Endothelial cell of umbilical vein (primary cell): Measurements from ENCODE around the gene ZBTB32. TPM values are rescaled to one million over a fixed set of nuclear protein-coding genes. Genes with fewer than 3 reads are reported as not detected.

Experiments
- BruUV-seq: library from RNA; stranded (reverse); fragments of 400-500 nt; replicated peaks from 2 replicates; lab custom pipeline; 2021; lab: Mats Ljungman, UMichigan
- CTCF ChIA-PET: fragments of 300-600, 350-600 bp; sonication (Branson Sonifier 250); formaldehyde crosslinking; loops from one replicate; lab custom pipeline; 2021; ENCODE audit warnings: antibody characterized with exemption, inconsistent platforms; lab: Charles Lee
- POLR2A ChIA-PET: fragments of 300-600, 350-600 bp; sonication (Branson Sonifier 250); formaldehyde crosslinking; loops from one replicate; lab custom pipeline; 2021; ENCODE audit warnings: antibody characterized with exemption, inconsistent platforms; lab: Charles Lee
- DNase-seq: peaks from one replicate; pipeline ENCODE4 v3.0.0-alpha.2; 2011; ENCODE audit warnings: low read depth, low spot score
- FAIRE-seq: peaks from 2 replicates; lab custom pipeline; 2011; peaks lifted over from hg19 to GRCh38; lab: Jason Lieb, UNC
- H2AFZ ChIP-seq: 2 replicates; pipeline ENCODE4 v1.6.0; 2012; ENCODE audit warnings: low read depth, low read length, control low read depth, inconsistent platforms
- H3K27ac ChIP-seq: 2 replicates; pipeline ENCODE4 v1.5.1; 2011; ENCODE audit warnings: low read depth, mild to moderate bottlenecking, control low read depth, low read length, moderate library complexity; ENCODE audit not compliant: insufficient read depth
- H3K27me3 ChIP-seq, 2 experiments: 2 replicates each; pipeline versions ENCODE4 v1.6.0 to v1.6.1; 2011; ENCODE audit warnings: low read length in 2 of 2, mixed read lengths in 1 of 2; ENCODE audit not compliant: control insufficient read depth in 2 of 2, insufficient read depth in 2 of 2
- H3K36me3 ChIP-seq, 2 experiments: 2 replicates in 1 of 2; 3 replicates in 1 of 2; pipeline ENCODE4 v1.5.1; 2011; ENCODE audit warnings: low read length in 2 of 2, mild to moderate bottlenecking in 1 of 2, moderate library complexity in 1 of 2; ENCODE audit not compliant: control insufficient read depth in 2 of 2, insufficient read depth in 2 of 2; ENCODE audit errors: extremely low read depth in 1 of 2
- H3K4me1 ChIP-seq: 3 replicates; pipeline ENCODE4 v1.5.1; 2011; ENCODE audit warnings: mild to moderate bottlenecking, low read length; ENCODE audit not compliant: control insufficient read depth, insufficient read depth; ENCODE audit errors: extremely low read depth
- H3K4me2 ChIP-seq: 2 replicates; pipeline ENCODE4 v1.6.1; 2011; ENCODE audit warnings: low read length, control low read depth, mixed read lengths; ENCODE audit not compliant: insufficient read depth
- H3K4me3 ChIP-seq, 3 experiments: fragments of 200-600 bp in 1 of 3; sonication (generic), shearing (Covaris generic) in 1 of 3; replicated peaks in 1 of 3; 2 replicates each; pipeline ENCODE4 v1.5.1; 2011 to 2016; ENCODE audit warnings: control low read depth in 3 of 3, low read length in 3 of 3, mild to moderate bottlenecking in 2 of 3, inconsistent platforms in 1 of 3, low read depth in 1 of 3, moderate library complexity in 1 of 3; ENCODE audit not compliant: insufficient read depth in 1 of 3
- H3K79me2 ChIP-seq: 2 replicates; pipeline ENCODE4 v1.6.0; 2012; ENCODE audit warnings: low read length, inconsistent platforms; ENCODE audit not compliant: control insufficient read depth, insufficient read depth
- H3K9ac ChIP-seq: replicated peaks from 2 replicates; pipeline ENCODE3; 2011; ENCODE audit warnings: low read length, control low read depth; ENCODE audit not compliant: insufficient read depth; ENCODE audit errors: extremely low read depth
- H3K9me1 ChIP-seq: replicated peaks from 3 replicates; pipeline ENCODE4 v1.6.0; 2011; ENCODE audit warnings: mild to moderate bottlenecking, low read length; ENCODE audit not compliant: control insufficient read depth, insufficient read depth; ENCODE audit errors: extremely low read depth
- H3K9me3 ChIP-seq: replicated peaks from 2 replicates; pipeline ENCODE4 v1.5.1; 2012; ENCODE audit warnings: low read length, inconsistent platforms; ENCODE audit not compliant: control insufficient read depth, insufficient read depth
- H4K20me1 ChIP-seq: replicated peaks from 2 replicates; pipeline ENCODE3; 2011; ENCODE audit warnings: mild to moderate bottlenecking, low read length; ENCODE audit not compliant: control insufficient read depth, insufficient read depth; ENCODE audit errors: extremely low read depth
- EZH2 ChIP-seq: IDR thresholded peaks from 2 replicates; pipeline ENCODE4 v1.6.1; 2012; ENCODE audit warnings: borderline replicate concordance, low read depth, mild to moderate bottlenecking, moderate library complexity, low read length, inconsistent platforms; ENCODE audit not compliant: severe bottlenecking
- FOS ChIP-seq: IDR thresholded peaks from 2 replicates; pipeline ENCODE4 v1.6.1; 2011; ENCODE audit warnings: mild to moderate bottlenecking, low read length, moderate library complexity, borderline replicate concordance; ENCODE audit not compliant: insufficient read depth
- GATA2 ChIP-seq: IDR thresholded peaks from 2 replicates; pipeline ENCODE4 v1.7.0; 2011; ENCODE audit warnings: low read depth, mild to moderate bottlenecking, moderate library complexity, mixed read lengths, low read length; ENCODE audit not compliant: insufficient read length, insufficient read depth
- JUN ChIP-seq: IDR thresholded peaks from 2 replicates; pipeline ENCODE4 v1.6.1; 2011; ENCODE audit warnings: borderline replicate concordance, low read depth; ENCODE audit not compliant: insufficient read length, insufficient read depth
- MYC ChIP-seq: IDR thresholded peaks from one replicate; pipeline ENCODE4 v1.6.1; 2011; ENCODE audit warnings: mild to moderate bottlenecking, low read depth, low read length
- POLR2A ChIP-seq: IDR thresholded peaks from 2 replicates; pipeline ENCODE4 v1.6.1; 2012; ENCODE audit warnings: low read depth, mild to moderate bottlenecking, control low read depth, low read length
- POLR2AphosphoS5 ChIP-seq: IDR thresholded peaks from 2 replicates; pipeline ENCODE4 v1.6.1; 2012; ENCODE audit warnings: low read depth, mild to moderate bottlenecking, control low read depth, low read length, moderate library complexity; ENCODE audit not compliant: insufficient read depth
- dilution Hi-C: fragments of 300-500 bp; cut with MboI; formaldehyde crosslinking; loops from one replicate; pipeline ENCODE4 v1.15.0; 2019; ENCODE audit warnings: low sequenced_read_pairs; ENCODE audit not compliant: extremely low pct_ligation_motif_present
- intact Hi-C: fragments of 100-400 bp; cut with micrococcal nuclease; formaldehyde crosslinking; loops from one replicate; pipeline ENCODE4 v1.10.0; 2022
- polyA plus RNA-seq, 4 experiments: library from polyadenylated mRNA; depleted of rRNA in 3 of 4; stranded (reverse) in 3 of 4; unstranded in 1 of 4; fragments of >200 nt; gene quantifications; 2 replicates each; pipeline versions ENCODE4 v1.2.1 to v1.2.3, GENCODE V29; 2011 to 2012; ENCODE audit warnings: missing spikeins in 1 of 4
- total RNA-seq: library from RNA; stranded (reverse); gene quantifications from 2 replicates; pipeline ENCODE4 v1.2.3, GENCODE V29; 2021
- TF ChIP-seq, protein P1 (sequence below), 2 donors: IDR thresholded peaks; 1 replicate in 1 of 2; 2 replicates in 1 of 2; pipeline ENCODE4 v1.5.1; 2011; ENCODE audit warnings: low read length in 2 of 2, mild to moderate bottlenecking in 2 of 2, moderate library complexity in 2 of 2, control low read depth in 1 of 2, inconsistent platforms in 1 of 2, low read depth in 1 of 2; ENCODE audit not compliant: insufficient read depth in 1 of 2; ENCODE audit errors: extremely low read depth in 1 of 2
- TF ChIP-seq, protein P2 (sequence below): IDR thresholded peaks from 2 replicates; pipeline ENCODE4 v1.6.1; 2011; ENCODE audit not compliant: insufficient read depth, insufficient read length

ZBTB32 gene
- total and polyA plus RNA-seq, 2 donors (not counting 3 experiments of a cell fraction or from before 2014, with no cell fraction given): not detected

DNA sequence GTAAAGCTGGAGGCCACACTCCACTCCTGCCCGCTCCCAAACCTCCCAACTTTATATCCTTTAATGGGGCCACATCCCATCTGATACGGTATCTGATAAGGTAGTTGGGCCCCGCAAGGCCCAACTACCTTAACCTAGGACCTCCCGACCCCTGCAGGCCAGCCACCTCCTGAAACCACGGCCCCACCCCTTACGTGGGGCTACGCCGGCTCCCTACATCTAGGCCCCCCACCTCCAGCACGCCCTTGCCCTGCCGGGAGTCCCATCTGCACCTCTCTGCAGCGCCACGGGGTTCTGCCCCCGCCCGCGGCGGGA, 35.7 kb downstream of the ZBTB32 start:
- H3K79me2 ChIP-seq: no peaks in the 10 kb centered on the region
- no peak for DNase-seq
- peak overlapping the region; percentile 7 for H3K27ac ChIP-seq
- dilution Hi-C loops (no loop called here), intact Hi-C loops (loop anchor here (1.0 kb wide), 2 partner anchors 23 to 46 kb away; no protein-coding TSS in a partner anchor)
- peak overlapping the region; percentile 57 for H3K9ac ChIP-seq
- H3K4me3 ChIP-seq: peak overlapping the region; percentile 50 to 78 (median 62)
- no peak for TF ChIP-seq POLR2AphosphoS5
- TF ChIP-seq, protein P1, sequence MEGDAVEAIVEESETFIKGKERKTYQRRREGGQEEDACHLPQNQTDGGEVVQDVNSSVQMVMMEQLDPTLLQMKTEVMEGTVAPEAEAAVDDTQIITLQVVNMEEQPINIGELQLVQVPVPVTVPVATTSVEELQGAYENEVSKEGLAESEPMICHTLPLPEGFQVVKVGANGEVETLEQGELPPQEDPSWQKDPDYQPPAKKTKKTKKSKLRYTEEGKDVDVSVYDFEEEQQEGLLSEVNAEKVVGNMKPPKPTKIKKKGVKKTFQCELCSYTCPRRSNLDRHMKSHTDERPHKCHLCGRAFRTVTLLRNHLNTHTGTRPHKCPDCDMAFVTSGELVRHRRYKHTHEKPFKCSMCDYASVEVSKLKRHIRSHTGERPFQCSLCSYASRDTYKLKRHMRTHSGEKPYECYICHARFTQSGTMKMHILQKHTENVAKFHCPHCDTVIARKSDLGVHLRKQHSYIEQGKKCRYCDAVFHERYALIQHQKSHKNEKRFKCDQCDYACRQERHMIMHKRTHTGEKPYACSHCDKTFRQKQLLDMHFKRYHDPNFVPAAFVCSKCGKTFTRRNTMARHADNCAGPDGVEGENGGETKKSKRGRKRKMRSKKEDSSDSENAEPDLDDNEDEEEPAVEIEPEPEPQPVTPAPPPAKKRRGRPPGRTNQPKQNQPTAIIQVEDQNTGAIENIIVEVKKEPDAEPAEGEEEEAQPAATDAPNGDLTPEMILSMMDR (IDR thresholded peaks at IDR 0.05; ENCODE audit: extremely low read depth in 1 of 2, insufficient read depth in 1 of 2, low read depth in 1 of 2, low read length in 2 of 2): no peak
- no peak for TF ChIP-seq FOS
- no peak for TF ChIP-seq EZH2
- TF ChIP-seq, protein P2, sequence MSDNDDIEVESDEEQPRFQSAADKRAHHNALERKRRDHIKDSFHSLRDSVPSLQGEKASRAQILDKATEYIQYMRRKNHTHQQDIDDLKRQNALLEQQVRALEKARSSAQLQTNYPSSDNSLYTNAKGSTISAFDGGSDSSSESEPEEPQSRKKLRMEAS: no peak
- no peak for TF ChIP-seq POLR2A
- no peak for TF ChIP-seq MYC
- no peak for TF ChIP-seq JUN
- no peak for TF ChIP-seq GATA2
- H4K20me1 ChIP-seq: no peaks in the 10 kb centered on the region
- ChIA-PET CTCF (interaction anchor here (0.8 to 1.6 kb wide), 6 partner anchors 8 to 191 kb away, joined by 3 to 5 read pairs (median 3); partner anchors contain the start of gene LIN37), POLR2A (interaction anchor here (1.0 kb wide), 1 partner anchor 17 kb away, joined by 3 read pairs; no protein-coding TSS in a partner anchor)
- no peak for FAIRE-seq
- H3K9me3 ChIP-seq: no peaks in the 10 kb centered on the region
- peaks cover 5 to 27% of the 10 kb centered on the region in 2 experiments for H3K36me3 ChIP-seq
- no peaks in the 10 kb centered on the region for H3K9me1 ChIP-seq
- H3K4me1 ChIP-seq: peaks cover 14% of the 10 kb centered on the region
- H3K27me3 ChIP-seq: no peaks in the 10 kb centered on the region
- peak overlapping the region; percentile 83 for H2AFZ ChIP-seq
- peak overlapping the region; percentile 85 for H3K4me2 ChIP-seq
- no TSS peak for BruUV-seq
